ENCODE measurements around the gene KMT2C. TPM values are rescaled to one million over a fixed set of nuclear protein-coding genes. Genes with fewer than 3 reads are reported as not detected.
A peak's percentile ranks its signal among the peaks of the same experiment; 100 is the strongest.

Gene KMT2C
- total RNA-seq, 1 experiment from 2014 or later = 45.4 TPM

GRCh38 chr7:152148706-152149105 lies 287.1 kb downstream of the KMT2C start:
- H3K4me1 Mint-ChIP-seq = no peaks in the 10 kb centered on the region
- ATAC-seq (no peak), DNase-seq (ENCODE audit: low spot score) (no peak)
- peaks cover 65% of the 10 kb centered on the region for H3K36me3 Mint-ChIP-seq
- no peaks in the 10 kb centered on the region for H3K9me3 Mint-ChIP-seq
- POLR2A ChIA-PET = no interaction called here
- TF ChIP-seq ETV6 (CRISPR knock-in tag; IDR thresholded peaks at IDR 0.05) = no peak
- CTCF ChIA-PET = no interaction called here
- no peak overlapping the region for H3K27ac Mint-ChIP-seq
- no peak overlapping the region for H3K4me3 Mint-ChIP-seq
- H3K27me3 Mint-ChIP-seq (ENCODE audit: low read depth) = no peaks in the 10 kb centered on the region

DNA sequence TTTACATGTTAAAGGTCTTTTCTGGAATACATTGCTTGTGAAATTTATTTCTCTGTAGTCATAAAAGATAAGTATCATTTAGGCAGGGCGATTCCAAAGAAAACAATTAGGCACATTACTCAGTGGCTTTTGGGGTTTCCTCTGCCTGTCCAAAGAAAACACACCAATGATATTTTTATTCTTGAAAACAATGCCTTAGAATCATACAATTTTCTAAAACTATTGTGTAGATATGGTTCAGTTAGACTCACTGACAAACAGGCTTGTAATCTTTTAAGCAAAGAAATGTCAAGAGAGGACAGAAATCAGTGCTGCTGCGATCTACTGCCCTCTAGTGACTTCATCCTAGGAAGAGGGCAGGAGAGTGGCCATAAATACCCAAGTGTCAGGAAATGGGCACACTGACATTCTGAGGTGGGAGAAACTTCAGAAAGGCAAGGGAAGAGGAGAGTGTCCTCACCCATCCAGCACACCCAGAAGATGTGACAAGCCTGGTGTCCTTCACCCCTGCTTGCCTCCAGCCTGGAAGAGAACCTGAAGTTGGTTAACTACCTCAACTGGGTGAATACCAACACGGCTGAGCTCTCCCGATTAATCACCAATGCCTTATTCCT lies 289.8 kb downstream of the KMT2C start:
- no peaks in the 10 kb centered on the region for H3K9me3 Mint-ChIP-seq
- ChIA-PET CTCF (no interaction called here), POLR2A (no interaction called here)
- no peak overlapping the region for H3K4me3 Mint-ChIP-seq
- H3K4me1 Mint-ChIP-seq = no peaks in the 10 kb centered on the region
- H3K36me3 Mint-ChIP-seq = peaks cover 65% of the 10 kb centered on the region
- ATAC-seq (peak; percentile 69), DNase-seq (ENCODE audit: low spot score) (no peak)
- no peak overlapping the region for H3K27ac Mint-ChIP-seq
- H3K27me3 Mint-ChIP-seq (ENCODE audit: low read depth) = no peaks in the 10 kb centered on the region
- TF ChIP-seq SMAD3 (CRISPR knock-in tag; IDR thresholded peaks at IDR 0.05; ENCODE audit: borderline replicate concordance) (no peak), ATF1 (CRISPR knock-in tag; IDR thresholded peaks at IDR 0.05) (no peak), E2F5 (CRISPR knock-in tag; IDR thresholded peaks at IDR 0.05) (no peak), ZNF138 (CRISPR knock-in tag; conservative IDR thresholded peaks at IDR 0.05) (no peak), IRF2 (CRISPR knock-in tag; IDR thresholded peaks at IDR 0.05; ENCODE audit: borderline replicate concordance, low read depth) (no peak), E2F4 (CRISPR knock-in tag; IDR thresholded peaks at IDR 0.05; ENCODE audit: borderline replicate concordance, low read depth) (no peak), GRHL2 (CRISPR knock-in tag; IDR thresholded peaks at IDR 0.05; ENCODE audit: insufficient replicate concordance, severe bottlenecking) (no peak), ZNF121 (CRISPR knock-in tag; IDR thresholded peaks at IDR 0.05) (no peak), ZNF317 (CRISPR knock-in tag; IDR thresholded peaks at IDR 0.05; ENCODE audit: borderline replicate concordance, low read depth) (no peak), GTF2I (CRISPR knock-in tag; conservative IDR thresholded peaks at IDR 0.05) (no peak), ZNF396 (CRISPR knock-in tag; IDR thresholded peaks at IDR 0.05; ENCODE audit: borderline replicate concordance) (no peak), ZBTB21 (CRISPR knock-in tag; IDR thresholded peaks at IDR 0.05; ENCODE audit: borderline replicate concordance) (no peak), MLX (CRISPR knock-in tag; IDR thresholded peaks at IDR 0.05) (no peak), OVOL2 (CRISPR knock-in tag; IDR thresholded peaks at IDR 0.05; ENCODE audit: borderline replicate concordance) (no peak), CREB1 (CRISPR knock-in tag; IDR thresholded peaks at IDR 0.05) (no peak), TEAD4 (CRISPR knock-in tag; IDR thresholded peaks at IDR 0.05) (no peak), ZNF416 (CRISPR knock-in tag; IDR thresholded peaks at IDR 0.05) (no peak)
- TF ChIP-seq, protein P1, sequence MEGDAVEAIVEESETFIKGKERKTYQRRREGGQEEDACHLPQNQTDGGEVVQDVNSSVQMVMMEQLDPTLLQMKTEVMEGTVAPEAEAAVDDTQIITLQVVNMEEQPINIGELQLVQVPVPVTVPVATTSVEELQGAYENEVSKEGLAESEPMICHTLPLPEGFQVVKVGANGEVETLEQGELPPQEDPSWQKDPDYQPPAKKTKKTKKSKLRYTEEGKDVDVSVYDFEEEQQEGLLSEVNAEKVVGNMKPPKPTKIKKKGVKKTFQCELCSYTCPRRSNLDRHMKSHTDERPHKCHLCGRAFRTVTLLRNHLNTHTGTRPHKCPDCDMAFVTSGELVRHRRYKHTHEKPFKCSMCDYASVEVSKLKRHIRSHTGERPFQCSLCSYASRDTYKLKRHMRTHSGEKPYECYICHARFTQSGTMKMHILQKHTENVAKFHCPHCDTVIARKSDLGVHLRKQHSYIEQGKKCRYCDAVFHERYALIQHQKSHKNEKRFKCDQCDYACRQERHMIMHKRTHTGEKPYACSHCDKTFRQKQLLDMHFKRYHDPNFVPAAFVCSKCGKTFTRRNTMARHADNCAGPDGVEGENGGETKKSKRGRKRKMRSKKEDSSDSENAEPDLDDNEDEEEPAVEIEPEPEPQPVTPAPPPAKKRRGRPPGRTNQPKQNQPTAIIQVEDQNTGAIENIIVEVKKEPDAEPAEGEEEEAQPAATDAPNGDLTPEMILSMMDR (IDR thresholded peaks at IDR 0.05) = no peak
- TF ChIP-seq, protein P2, sequence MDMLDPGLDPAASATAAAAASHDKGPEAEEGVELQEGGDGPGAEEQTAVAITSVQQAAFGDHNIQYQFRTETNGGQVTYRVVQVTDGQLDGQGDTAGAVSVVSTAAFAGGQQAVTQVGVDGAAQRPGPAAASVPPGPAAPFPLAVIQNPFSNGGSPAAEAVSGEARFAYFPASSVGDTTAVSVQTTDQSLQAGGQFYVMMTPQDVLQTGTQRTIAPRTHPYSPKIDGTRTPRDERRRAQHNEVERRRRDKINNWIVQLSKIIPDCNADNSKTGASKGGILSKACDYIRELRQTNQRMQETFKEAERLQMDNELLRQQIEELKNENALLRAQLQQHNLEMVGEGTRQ (CRISPR knock-in tag; IDR thresholded peaks at IDR 0.05) = no peak
- TF ChIP-seq, protein P3, sequence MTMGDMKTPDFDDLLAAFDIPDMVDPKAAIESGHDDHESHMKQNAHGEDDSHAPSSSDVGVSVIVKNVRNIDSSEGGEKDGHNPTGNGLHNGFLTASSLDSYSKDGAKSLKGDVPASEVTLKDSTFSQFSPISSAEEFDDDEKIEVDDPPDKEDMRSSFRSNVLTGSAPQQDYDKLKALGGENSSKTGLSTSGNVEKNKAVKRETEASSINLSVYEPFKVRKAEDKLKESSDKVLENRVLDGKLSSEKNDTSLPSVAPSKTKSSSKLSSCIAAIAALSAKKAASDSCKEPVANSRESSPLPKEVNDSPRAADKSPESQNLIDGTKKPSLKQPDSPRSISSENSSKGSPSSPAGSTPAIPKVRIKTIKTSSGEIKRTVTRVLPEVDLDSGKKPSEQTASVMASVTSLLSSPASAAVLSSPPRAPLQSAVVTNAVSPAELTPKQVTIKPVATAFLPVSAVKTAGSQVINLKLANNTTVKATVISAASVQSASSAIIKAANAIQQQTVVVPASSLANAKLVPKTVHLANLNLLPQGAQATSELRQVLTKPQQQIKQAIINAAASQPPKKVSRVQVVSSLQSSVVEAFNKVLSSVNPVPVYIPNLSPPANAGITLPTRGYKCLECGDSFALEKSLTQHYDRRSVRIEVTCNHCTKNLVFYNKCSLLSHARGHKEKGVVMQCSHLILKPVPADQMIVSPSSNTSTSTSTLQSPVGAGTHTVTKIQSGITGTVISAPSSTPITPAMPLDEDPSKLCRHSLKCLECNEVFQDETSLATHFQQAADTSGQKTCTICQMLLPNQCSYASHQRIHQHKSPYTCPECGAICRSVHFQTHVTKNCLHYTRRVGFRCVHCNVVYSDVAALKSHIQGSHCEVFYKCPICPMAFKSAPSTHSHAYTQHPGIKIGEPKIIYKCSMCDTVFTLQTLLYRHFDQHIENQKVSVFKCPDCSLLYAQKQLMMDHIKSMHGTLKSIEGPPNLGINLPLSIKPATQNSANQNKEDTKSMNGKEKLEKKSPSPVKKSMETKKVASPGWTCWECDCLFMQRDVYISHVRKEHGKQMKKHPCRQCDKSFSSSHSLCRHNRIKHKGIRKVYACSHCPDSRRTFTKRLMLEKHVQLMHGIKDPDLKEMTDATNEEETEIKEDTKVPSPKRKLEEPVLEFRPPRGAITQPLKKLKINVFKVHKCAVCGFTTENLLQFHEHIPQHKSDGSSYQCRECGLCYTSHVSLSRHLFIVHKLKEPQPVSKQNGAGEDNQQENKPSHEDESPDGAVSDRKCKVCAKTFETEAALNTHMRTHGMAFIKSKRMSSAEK (CRISPR knock-in tag; IDR thresholded peaks at IDR 0.05; ENCODE audit: borderline replicate concordance) = no peak
